HCT116 (cell line): ENCODE results near the gene WWTR1.

Source experiments
- CEBPB ChIP-seq: IDR thresholded peaks from 2 replicates; pipeline ENCODE4 v1.6.1; 2012; ENCODE audit warnings: low read depth
- CTCF ChIP-seq, 3 experiments: fragments of 200-600 bp in 1 of 3; sonication (generic) in 1 of 3; IDR thresholded peaks in 2 of 3; conservative IDR thresholded peaks in 1 of 3; 2 replicates each; pipeline ENCODE4 v1.5.1; 2012 to 2017; ENCODE audit warnings: low read depth in 2 of 3, low read length in 2 of 3, antibody characterized with exemption in 1 of 3, borderline replicate concordance in 1 of 3, control low read depth in 1 of 3, mild to moderate bottlenecking in 1 of 3, mixed read lengths in 1 of 3, mixed run types in 1 of 3, moderate library complexity in 1 of 3; ENCODE audit not compliant: insufficient read depth in 1 of 3
- EZH2 ChIP-seq: fragments of 200-600 bp; sonication (generic); IDR thresholded peaks from 2 replicates; pipeline ENCODE4 v1.6.1; 2017; ENCODE audit warnings: antibody characterized with exemption, mixed run types
- FOSL1 ChIP-seq: IDR thresholded peaks from 2 replicates; pipeline ENCODE4 v1.6.1; 2012; ENCODE audit warnings: low read depth
- POLR2A ChIP-seq: IDR thresholded peaks from 2 replicates; pipeline ENCODE4 v1.7.0; 2011; ENCODE audit warnings: borderline replicate concordance; ENCODE audit not compliant: insufficient read depth, insufficient read length; ENCODE audit errors: extremely low read depth
- POLR2AphosphoS5 ChIP-seq: IDR thresholded peaks from 2 replicates; pipeline ENCODE4 v1.6.1; 2011; ENCODE audit warnings: mild to moderate bottlenecking, low read depth, low read length, moderate library complexity
- SRF ChIP-seq: IDR thresholded peaks from 2 replicates; pipeline ENCODE4 v1.6.1; 2012; ENCODE audit warnings: low read depth
- TF ChIP-seq, protein P1 (sequence below): IDR thresholded peaks from 2 replicates; pipeline ENCODE4 v1.6.1; 2011; ENCODE audit warnings: mild to moderate bottlenecking, low read length, moderate library complexity; ENCODE audit not compliant: insufficient replicate concordance; ENCODE audit errors: extremely low read depth
- TF ChIP-seq, protein P2 (sequence below): IDR thresholded peaks from 2 replicates; pipeline ENCODE4 v1.6.1; 2012; ENCODE audit warnings: low read depth

- TF ChIP-seq POLR2A (no peak), EZH2 (no peak), SRF (no peak), CTCF (IDR thresholded peaks at IDR 0.05 in 2 of 3, conservative IDR thresholded peaks at IDR 0.05 in 1 of 3; ENCODE audit: borderline replicate concordance in 1 of 3, insufficient read depth in 1 of 3, low read depth in 2 of 3, low read length in 2 of 3) (no peak), POLR2AphosphoS5 (no peak), FOSL1 (no peak), CEBPB (no peak)
- TF ChIP-seq, protein P1, sequence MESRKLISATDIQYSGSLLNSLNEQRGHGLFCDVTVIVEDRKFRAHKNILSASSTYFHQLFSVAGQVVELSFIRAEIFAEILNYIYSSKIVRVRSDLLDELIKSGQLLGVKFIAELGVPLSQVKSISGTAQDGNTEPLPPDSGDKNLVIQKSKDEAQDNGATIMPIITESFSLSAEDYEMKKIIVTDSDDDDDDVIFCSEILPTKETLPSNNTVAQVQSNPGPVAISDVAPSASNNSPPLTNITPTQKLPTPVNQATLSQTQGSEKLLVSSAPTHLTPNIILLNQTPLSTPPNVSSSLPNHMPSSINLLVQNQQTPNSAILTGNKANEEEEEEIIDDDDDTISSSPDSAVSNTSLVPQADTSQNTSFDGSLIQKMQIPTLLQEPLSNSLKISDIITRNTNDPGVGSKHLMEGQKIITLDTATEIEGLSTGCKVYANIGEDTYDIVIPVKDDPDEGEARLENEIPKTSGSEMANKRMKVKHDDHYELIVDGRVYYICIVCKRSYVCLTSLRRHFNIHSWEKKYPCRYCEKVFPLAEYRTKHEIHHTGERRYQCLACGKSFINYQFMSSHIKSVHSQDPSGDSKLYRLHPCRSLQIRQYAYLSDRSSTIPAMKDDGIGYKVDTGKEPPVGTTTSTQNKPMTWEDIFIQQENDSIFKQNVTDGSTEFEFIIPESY, result no peak
- TF ChIP-seq, protein P2, sequence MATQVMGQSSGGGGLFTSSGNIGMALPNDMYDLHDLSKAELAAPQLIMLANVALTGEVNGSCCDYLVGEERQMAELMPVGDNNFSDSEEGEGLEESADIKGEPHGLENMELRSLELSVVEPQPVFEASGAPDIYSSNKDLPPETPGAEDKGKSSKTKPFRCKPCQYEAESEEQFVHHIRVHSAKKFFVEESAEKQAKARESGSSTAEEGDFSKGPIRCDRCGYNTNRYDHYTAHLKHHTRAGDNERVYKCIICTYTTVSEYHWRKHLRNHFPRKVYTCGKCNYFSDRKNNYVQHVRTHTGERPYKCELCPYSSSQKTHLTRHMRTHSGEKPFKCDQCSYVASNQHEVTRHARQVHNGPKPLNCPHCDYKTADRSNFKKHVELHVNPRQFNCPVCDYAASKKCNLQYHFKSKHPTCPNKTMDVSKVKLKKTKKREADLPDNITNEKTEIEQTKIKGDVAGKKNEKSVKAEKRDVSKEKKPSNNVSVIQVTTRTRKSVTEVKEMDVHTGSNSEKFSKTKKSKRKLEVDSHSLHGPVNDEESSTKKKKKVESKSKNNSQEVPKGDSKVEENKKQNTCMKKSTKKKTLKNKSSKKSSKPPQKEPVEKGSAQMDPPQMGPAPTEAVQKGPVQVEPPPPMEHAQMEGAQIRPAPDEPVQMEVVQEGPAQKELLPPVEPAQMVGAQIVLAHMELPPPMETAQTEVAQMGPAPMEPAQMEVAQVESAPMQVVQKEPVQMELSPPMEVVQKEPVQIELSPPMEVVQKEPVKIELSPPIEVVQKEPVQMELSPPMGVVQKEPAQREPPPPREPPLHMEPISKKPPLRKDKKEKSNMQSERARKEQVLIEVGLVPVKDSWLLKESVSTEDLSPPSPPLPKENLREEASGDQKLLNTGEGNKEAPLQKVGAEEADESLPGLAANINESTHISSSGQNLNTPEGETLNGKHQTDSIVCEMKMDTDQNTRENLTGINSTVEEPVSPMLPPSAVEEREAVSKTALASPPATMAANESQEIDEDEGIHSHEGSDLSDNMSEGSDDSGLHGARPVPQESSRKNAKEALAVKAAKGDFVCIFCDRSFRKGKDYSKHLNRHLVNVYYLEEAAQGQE, result no peak
Measured at GRCh38 chr3:149545049-149545448, 112.8 kb downstream of the WWTR1 start.
